IPS-18a (cell line): ENCODE measurements around the gene LYRM2.

Experiments
- H3K27ac ChIP-seq: one replicate; pipeline ENCODE4 v1.5.1; 2013; ENCODE audit warnings: low read length
- H3K27me3 ChIP-seq: one replicate; pipeline ENCODE4 v1.6.1; 2013; ENCODE audit warnings: mild to moderate bottlenecking, low read length; ENCODE audit not compliant: control insufficient read depth, insufficient read depth
- H3K36me3 ChIP-seq: one replicate; pipeline ENCODE4 v1.6.1; 2013; ENCODE audit warnings: low read depth, low read length; ENCODE audit not compliant: control insufficient read depth
- H3K4me1 ChIP-seq: one replicate; pipeline ENCODE4 v1.6.1; 2013; ENCODE audit warnings: low read depth, low read length; ENCODE audit not compliant: control insufficient read depth
- H3K4me3 ChIP-seq: one replicate; pipeline ENCODE4 v1.5.1; 2013; ENCODE audit warnings: low read length
- H3K9ac ChIP-seq: one replicate; pipeline ENCODE4 v1.6.1; 2013; ENCODE audit warnings: mild to moderate bottlenecking, low read length, moderate library complexity
- H3K9me3 ChIP-seq: one replicate; pipeline ENCODE4 v1.6.1; 2013; ENCODE audit warnings: low read depth, low read length; ENCODE audit not compliant: control insufficient read depth

The LYRM2 gene

DNA sequence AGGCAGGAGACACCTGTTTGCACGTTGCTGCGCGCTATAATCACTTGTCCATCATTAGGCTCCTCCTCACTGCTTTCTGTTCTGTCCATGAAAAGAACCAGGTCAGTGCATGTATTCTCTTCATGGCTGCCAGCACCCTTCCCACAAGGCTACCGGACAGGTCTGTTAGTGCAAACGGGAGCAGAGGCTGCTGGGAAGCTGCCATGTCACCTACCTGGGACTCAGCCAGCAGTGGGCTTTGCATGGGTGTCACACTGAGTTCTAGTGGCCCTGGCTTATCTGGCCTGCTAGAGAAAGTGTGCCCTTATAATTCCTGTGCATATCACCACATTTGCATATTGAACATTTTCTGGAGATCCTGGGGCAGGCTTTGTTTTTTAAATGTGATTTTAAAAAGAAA is 24.8 kb downstream of the LYRM2 start:
- no peak overlapping the region for H3K4me3 ChIP-seq
- H3K36me3 ChIP-seq = no peaks in the 10 kb centered on the region
- no peaks in the 10 kb centered on the region for H3K4me1 ChIP-seq
- H3K27me3 ChIP-seq = no peaks in the 10 kb centered on the region
- no peak overlapping the region for H3K27ac ChIP-seq
- no peak overlapping the region for H3K9ac ChIP-seq
- no peaks in the 10 kb centered on the region for H3K9me3 ChIP-seq

DNA sequence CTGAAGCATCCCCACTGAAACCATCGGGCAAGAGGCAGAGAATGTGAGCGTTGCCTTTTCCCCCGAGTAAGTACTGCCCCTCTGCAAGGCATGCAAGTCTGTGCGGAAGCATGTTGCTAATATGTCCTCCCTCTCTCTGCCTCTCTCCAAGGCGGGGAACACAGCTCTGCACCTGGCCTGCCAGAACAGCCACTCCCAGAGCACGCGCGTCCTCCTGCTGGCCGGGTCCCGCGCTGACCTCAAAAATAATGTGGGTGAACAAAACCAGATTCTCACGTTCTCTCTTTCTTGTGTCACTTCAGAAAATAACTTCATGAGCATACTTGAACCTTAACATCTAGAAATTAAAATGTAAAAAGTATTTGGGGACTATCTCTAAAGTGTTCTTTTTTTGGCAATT is 26.4 kb downstream of the LYRM2 start:
- Histone ChIP-seq H3K27ac (no peak overlapping the region), H3K9ac (no peak overlapping the region), H3K36me3 (no peaks in the 10 kb centered on the region), H3K9me3 (no peaks in the 10 kb centered on the region), H3K4me3 (no peak overlapping the region), H3K4me1 (no peaks in the 10 kb centered on the region), H3K27me3 (no peaks in the 10 kb centered on the region)

DNA sequence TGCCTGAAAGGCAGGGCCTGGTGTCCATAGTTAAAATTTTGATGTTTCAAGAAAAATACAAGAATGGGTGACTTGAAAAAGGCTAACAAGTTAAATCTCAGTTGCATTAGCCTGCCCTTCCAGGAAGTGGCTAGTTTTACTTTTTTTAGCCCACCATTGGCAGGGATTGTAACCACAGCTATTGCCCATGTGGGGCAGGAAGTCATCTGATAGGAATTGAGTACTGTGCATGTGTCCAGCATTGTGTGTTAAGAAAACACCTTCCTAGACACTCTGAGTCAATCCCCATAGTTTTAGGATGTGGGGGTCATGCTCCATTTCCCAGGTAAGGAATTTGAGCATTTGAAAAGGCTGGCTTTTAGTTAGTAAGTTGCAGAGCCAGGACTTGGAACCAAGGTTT is 26.9 kb downstream of the LYRM2 start:
- H3K27me3 ChIP-seq = no peaks in the 10 kb centered on the region
- no peaks in the 10 kb centered on the region for H3K9me3 ChIP-seq
- no peaks in the 10 kb centered on the region for H3K36me3 ChIP-seq
- no peak overlapping the region for H3K4me3 ChIP-seq
- H3K27ac ChIP-seq = no peak overlapping the region
- no peaks in the 10 kb centered on the region for H3K4me1 ChIP-seq
- no peak overlapping the region for H3K9ac ChIP-seq

DNA sequence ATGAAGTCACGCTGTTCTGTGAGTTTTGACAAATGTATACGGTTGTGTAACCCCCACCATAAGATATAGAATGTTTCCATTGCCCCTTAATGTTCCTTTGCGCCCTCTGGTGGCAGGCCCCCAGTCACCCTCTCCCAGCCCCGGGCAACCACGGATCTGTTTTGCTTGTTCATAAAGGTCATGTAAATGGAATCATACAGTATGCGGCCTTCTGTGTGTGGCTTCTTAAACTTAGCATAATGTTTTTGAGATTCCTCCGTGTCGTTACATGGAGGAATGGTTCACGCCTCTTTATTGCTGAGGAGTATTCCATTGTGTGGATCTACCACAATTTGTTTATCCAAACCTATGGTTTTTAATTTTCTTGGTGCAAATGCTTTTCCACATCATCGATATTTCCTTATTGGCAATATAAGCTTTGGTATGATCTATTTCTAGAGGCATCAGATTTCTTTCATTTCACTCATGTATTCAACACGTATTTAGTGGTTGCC is 28.4 kb downstream of the LYRM2 start:
- Histone ChIP-seq H3K36me3 (no peaks in the 10 kb centered on the region), H3K9me3 (no peaks in the 10 kb centered on the region)

DNA sequence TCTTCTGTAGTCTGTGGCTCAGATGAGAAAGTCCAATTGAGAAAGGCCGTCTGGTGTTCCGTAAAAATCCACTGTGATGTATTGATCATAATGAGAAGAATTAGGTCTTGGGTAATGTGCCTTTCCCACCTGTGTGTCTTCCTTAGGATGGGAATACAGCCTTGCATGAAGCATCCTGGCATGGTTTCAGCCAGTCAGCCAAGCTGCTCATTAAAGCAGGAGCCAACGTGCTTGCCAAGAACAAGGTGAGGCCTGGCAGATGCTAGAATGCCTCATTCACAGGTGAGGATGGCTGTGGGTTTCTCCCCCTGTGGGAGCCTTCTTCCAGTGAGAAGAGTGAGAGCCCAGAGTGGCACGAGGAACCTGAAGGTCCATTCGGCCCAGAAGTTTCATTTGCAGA is 32.7 kb downstream of the LYRM2 start:
- no peak overlapping the region for H3K4me3 ChIP-seq
- no peak overlapping the region for H3K27ac ChIP-seq
- no peaks in the 10 kb centered on the region for H3K27me3 ChIP-seq
- no peak overlapping the region for H3K9ac ChIP-seq
- H3K9me3 ChIP-seq = no peaks in the 10 kb centered on the region
- no peaks in the 10 kb centered on the region for H3K36me3 ChIP-seq
- H3K4me1 ChIP-seq = no peaks in the 10 kb centered on the region

More for the DNA sequence above, 28.4 kb downstream of the LYRM2 start:
- Histone ChIP-seq H3K9ac (no peak overlapping the region), H3K27me3 (no peaks in the 10 kb centered on the region), H3K4me1 (no peaks in the 10 kb centered on the region), H3K4me3 (no peak overlapping the region), H3K27ac (no peak overlapping the region)

DNA sequence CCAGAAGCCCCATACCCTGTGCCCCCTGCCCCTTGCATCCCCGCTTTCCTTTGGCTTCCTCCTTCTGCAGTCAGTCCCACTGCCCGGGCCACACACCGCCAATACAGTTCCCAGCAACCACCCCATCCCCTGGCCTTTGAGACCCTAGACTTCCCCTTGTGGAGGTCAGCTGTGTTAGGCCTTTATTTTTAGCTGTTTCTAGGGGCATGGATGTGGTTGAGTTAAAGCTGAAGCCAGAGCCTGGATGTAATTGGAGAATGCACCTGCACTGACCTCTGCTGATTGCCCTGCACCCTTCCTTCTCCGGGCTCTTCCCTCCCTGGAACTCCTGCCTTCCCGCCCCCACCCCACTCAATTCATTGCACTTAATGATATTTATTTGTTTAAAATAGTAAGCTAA is 33.9 kb downstream of the LYRM2 start:
- H3K4me1 ChIP-seq = no peaks in the 10 kb centered on the region
- H3K27me3 ChIP-seq = no peaks in the 10 kb centered on the region
- no peaks in the 10 kb centered on the region for H3K36me3 ChIP-seq
- no peaks in the 10 kb centered on the region for H3K9me3 ChIP-seq
- H3K4me3 ChIP-seq = no peak overlapping the region
- H3K27ac ChIP-seq = no peak overlapping the region
- H3K9ac ChIP-seq = no peak overlapping the region

DNA sequence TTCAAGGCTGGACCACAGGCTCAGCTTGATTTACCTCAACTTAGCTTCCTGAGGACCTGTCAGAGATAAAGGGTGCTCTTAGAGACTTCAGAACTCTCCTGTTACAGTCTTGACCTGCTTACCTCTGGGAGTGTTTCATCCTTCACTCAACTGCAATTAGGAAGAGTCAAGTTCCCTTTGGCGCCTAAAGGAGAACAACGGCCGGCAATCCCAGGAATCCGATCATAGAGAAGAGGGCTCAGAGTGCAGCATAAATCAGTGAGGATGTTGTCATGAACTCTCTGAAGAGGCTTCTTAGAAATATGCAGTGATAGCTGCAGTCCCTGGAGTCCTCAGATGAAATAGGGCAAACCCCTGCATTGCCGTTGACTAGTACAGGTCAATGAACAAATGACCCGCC is 36.4 kb downstream of the LYRM2 start:
- no peaks in the 10 kb centered on the region for H3K27me3 ChIP-seq
- H3K27ac ChIP-seq = no peak overlapping the region
- H3K4me1 ChIP-seq = no peaks in the 10 kb centered on the region
- no peak overlapping the region for H3K4me3 ChIP-seq
- no peak overlapping the region for H3K9ac ChIP-seq
- no peaks in the 10 kb centered on the region for H3K9me3 ChIP-seq
- no peaks in the 10 kb centered on the region for H3K36me3 ChIP-seq

DNA sequence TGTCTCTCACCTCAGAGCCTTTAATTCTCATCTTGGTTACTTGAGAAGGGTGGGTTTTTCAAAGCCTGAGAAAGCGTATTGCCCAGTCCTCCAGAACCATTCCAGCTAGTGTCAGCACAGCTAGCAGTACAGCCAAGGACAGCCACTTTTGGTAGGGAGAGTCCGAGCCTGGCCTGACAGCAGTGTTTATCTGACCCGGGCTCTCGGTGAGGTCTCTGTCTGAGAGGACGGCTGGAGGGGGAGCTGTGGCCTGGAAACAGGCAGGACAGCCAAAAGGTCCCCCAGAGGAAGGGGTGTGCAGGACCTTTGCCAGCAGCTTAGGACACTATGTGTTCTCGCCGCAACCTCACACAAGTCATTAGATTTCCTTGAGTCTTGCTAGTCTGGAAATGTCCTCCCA is 38.8 kb downstream of the LYRM2 start:
- Histone ChIP-seq H3K4me1 (no peaks in the 10 kb centered on the region), H3K27me3 (no peaks in the 10 kb centered on the region), H3K36me3 (no peaks in the 10 kb centered on the region), H3K9me3 (no peaks in the 10 kb centered on the region), H3K4me3 (no peak overlapping the region), H3K9ac (no peak overlapping the region), H3K27ac (no peak overlapping the region)

DNA sequence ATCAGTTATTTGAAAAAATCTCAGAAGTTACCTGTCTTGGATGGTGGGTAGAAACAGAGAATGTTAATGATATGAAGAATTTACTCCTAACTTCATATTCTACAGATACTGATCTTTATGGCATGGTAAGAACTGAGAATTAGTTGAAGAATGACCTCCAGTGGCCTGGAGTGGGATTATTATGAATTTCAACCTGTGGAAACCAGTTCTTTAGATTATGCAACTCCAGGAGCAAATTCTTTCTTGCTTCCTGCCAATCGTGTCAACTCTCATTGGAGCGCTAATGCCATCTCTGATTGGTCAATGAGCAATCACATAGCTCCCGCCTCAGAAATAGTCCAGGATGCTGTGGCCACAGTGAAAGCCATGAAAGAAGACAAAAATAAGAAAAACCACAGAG is 40.6 kb downstream of the LYRM2 start:
- no peak overlapping the region for H3K4me3 ChIP-seq

DNA sequence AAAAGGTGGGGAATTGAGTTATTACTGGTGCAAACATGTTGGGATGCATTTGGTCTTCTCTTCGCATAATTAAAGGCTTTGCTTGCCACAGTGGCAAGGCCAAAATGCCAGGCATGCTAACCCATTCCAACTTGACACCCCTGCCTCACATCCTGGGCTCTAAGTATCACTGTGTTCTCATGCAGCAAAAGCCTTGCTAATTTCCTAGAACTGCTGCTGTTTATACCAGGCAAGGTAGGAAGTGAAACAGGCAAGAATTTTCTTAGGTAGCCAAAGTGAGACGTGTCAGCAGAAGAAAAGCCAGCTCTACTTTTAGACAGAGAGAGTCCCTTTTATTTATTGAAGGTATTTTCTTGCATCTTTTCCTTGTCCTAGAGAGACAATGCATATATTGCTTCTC is 41.2 kb downstream of the LYRM2 start:
- Histone ChIP-seq H3K9ac (no peak overlapping the region), H3K36me3 (no peaks in the 10 kb centered on the region), H3K4me1 (no peaks in the 10 kb centered on the region), H3K4me3 (no peak overlapping the region), H3K27me3 (no peaks in the 10 kb centered on the region), H3K9me3 (no peaks in the 10 kb centered on the region), H3K27ac (no peak overlapping the region)

More for the DNA sequence above, 40.6 kb downstream of the LYRM2 start:
- Histone ChIP-seq H3K27ac (no peak overlapping the region), H3K9me3 (no peaks in the 10 kb centered on the region), H3K4me1 (no peaks in the 10 kb centered on the region), H3K36me3 (no peaks in the 10 kb centered on the region), H3K9ac (no peak overlapping the region), H3K27me3 (no peaks in the 10 kb centered on the region)

DNA sequence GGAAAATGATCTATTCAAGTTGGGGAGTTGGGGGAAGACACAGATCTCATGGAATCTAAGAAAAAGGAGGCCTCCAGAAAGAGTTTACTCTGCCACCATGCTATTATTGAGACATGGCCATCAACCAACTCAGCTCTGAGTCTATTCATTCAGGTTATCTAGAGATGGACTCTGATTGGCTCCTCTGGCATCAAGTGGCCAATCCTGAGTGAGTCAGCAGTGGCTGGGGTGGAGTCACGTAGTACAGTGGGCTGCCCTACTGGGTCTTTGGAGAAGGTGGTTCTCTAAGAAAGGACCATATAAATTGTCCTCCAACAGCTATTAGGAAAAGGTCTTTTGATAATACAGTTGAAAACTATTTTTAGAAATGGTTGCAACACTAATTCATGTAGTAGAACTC is 42.1 kb downstream of the LYRM2 start:
- Histone ChIP-seq H3K4me1 (no peaks in the 10 kb centered on the region), H3K4me3 (no peak overlapping the region), H3K36me3 (no peaks in the 10 kb centered on the region), H3K27me3 (no peaks in the 10 kb centered on the region), H3K27ac (no peak overlapping the region), H3K9me3 (no peaks in the 10 kb centered on the region), H3K9ac (no peak overlapping the region)

DNA sequence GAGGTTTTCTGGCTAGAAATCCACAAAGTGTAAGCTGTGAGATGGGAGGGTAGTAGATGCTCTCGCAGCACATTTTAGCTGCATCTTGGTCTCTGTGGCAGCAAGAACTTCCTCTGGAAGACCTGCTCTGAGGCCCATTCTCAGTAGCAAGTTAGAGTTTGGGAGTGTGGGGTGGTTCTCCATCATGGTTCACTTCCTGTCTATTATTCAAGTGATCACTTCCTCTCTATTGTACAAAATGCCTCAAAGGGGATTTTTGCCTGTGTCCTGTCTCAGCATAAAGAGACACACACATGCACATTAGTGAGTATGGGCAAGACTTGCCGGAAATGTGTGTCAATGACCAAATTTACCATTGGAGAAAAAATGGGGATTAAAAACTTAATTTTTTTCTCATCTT is 42.5 kb downstream of the LYRM2 start:
- Histone ChIP-seq H3K4me3 (no peak overlapping the region), H3K27ac (no peak overlapping the region), H3K9ac (no peak overlapping the region), H3K9me3 (no peaks in the 10 kb centered on the region), H3K27me3 (no peaks in the 10 kb centered on the region), H3K4me1 (no peaks in the 10 kb centered on the region), H3K36me3 (no peaks in the 10 kb centered on the region)
